Esophagus squamous epithelium (tissue), 4 donors: ENCODE results near the gene COX8A.
A peak's percentile ranks its signal among the peaks of the same experiment; 100 is the strongest.

Experiments used
- CTCF ChIP-seq, 6 experiments: fragments of 450-650 bp in 4 of 6; fragments of 200-600 bp in 2 of 6; sonication (generic) in 2 of 6; IDR thresholded peaks; one replicate each; pipeline ENCODE4 v1.5.1; 2016 to 2019; ENCODE audit warnings: antibody characterized with exemption in 6 of 6, mild to moderate bottlenecking in 4 of 6, moderate library complexity in 4 of 6
- POLR2A ChIP-seq, 4 donors: fragments of 450-650 bp; IDR thresholded peaks; one replicate each; pipeline ENCODE4 v1.6.1; 2017; ENCODE audit warnings: antibody characterized with exemption in 4 of 4, mild to moderate bottlenecking in 4 of 4, moderate library complexity in 3 of 4

- no peak for TF ChIP-seq POLR2A (IDR thresholded peaks at IDR 0.05)
- TF ChIP-seq CTCF (IDR thresholded peaks at IDR 0.05): peak in 3 of 6 experiments; percentile 27 to 40 (median 38)
Observed at GRCh38 chr11:64007629-64008282, 33.3 kb downstream of the COX8A start.
